NT2/D1 (cell line): Measurements from ENCODE around the gene PPP2CA.

ENCODE experiments used
- YY1 ChIP-seq: IDR thresholded peaks from 2 replicates; pipeline ENCODE4 v1.6.1; 2011; ENCODE audit not compliant: insufficient read length, insufficient read depth
- ZNF274 ChIP-seq: IDR thresholded peaks from 2 replicates; pipeline ENCODE4 v1.6.1; 2011; ENCODE audit warnings: mild to moderate bottlenecking, low read depth, low read length

- no peak for TF ChIP-seq ZNF274
- no peak for TF ChIP-seq YY1
Measured at GRCh38 chr5:134153241-134153640, 72.6 kb downstream of the PPP2CA start.
